HCT116 (cell line): ENCODE measurements around the gene ALDH3B1. TPM values are rescaled to one million over a fixed set of nuclear protein-coding genes. Genes with fewer than 3 reads are reported as not detected.

Source experiments
- ATAC-seq: fragments of 200-7000 bp; cut with Tn5 transposase; 2 replicates; pipeline ENCODE4 v1.9.1; 2020; ENCODE audit warnings: mild to moderate bottlenecking, moderate library complexity
- BruUV-seq: library from RNA; stranded (reverse); fragments of 400-500 nt; replicated peaks from 2 replicates; lab custom pipeline; 2021; lab: Mats Ljungman, UMichigan
- CTCF ChIA-PET: fragments of 300-600 bp; sonication (Branson Sonifier 250); formaldehyde crosslinking; loops from one replicate; lab custom pipeline; 2021; ENCODE audit warnings: antibody characterized with exemption; lab: Charles Lee
- POLR2A ChIA-PET: fragments of 300-600, 350-600 bp; sonication (Branson Sonifier 250); formaldehyde crosslinking; loops from one replicate; lab custom pipeline; 2021; ENCODE audit warnings: antibody characterized with exemption; lab: Charles Lee
- RAD21 ChIA-PET, 2 experiments: fragments of 300-600 bp; sonication (Branson Sonifier 250); formaldehyde crosslinking; loops; one replicate each; lab custom pipeline; 2023; ENCODE audit warnings: low total read pairs in 2 of 2; ENCODE audit not compliant: uncharacterized antibody in 2 of 2, unreplicated experiment in 2 of 2, low non-redundant PET in 1 of 2; lab: Charles Lee
- DNase-seq: peaks from one replicate; pipeline ENCODE4 v3.0.0-alpha.2; 2010; ENCODE audit warnings: low read depth, low spot score
- H2AFZ ChIP-seq: fragments of 200-600 bp; shearing (Covaris generic), sonication (generic); 2 replicates; pipeline ENCODE4 v1.6.1; 2017; ENCODE audit warnings: low read depth, mixed run types, mixed read lengths, antibody characterized with exemption, low read length; ENCODE audit not compliant: poor library complexity, severe bottlenecking
- H3K27ac ChIP-seq: 2 replicates; pipeline ENCODE4 v1.5.1; 2012; ENCODE audit warnings: low read depth, low read length
- H3K27me3 ChIP-seq: fragments of 200-600 bp; sonication (generic); 2 replicates; pipeline ENCODE4 v1.6.1; 2016; ENCODE audit warnings: mixed run types, low read length, mixed read lengths; ENCODE audit not compliant: insufficient read depth
- H3K36me3 ChIP-seq, 2 experiments: fragments of 200-500 bp in 1 of 2; fragments of 200-600 bp in 1 of 2; sonication (Bioruptor generic) in 1 of 2; sonication (generic) in 1 of 2; 2 replicates each; pipeline versions ENCODE4 v1.5.1 to v1.6.1; 2014 to 2016; ENCODE audit warnings: low read length in 2 of 2, inconsistent platforms in 1 of 2, mixed read lengths in 1 of 2, mixed run types in 1 of 2; ENCODE audit not compliant: insufficient read depth in 2 of 2, control insufficient read depth in 1 of 2
- H3K4me1 ChIP-seq, 2 experiments: fragments of 200-600 bp in 1 of 2; sonication (generic) in 1 of 2; 2 replicates each; pipeline versions ENCODE4 v1.5.1 to v1.6.1; 2012 to 2017; ENCODE audit warnings: low read length in 2 of 2, inconsistent platforms in 1 of 2, mild to moderate bottlenecking in 1 of 2, mixed read lengths in 1 of 2, mixed run types in 1 of 2, moderate library complexity in 1 of 2; ENCODE audit not compliant: insufficient read depth in 2 of 2, control insufficient read depth in 1 of 2
- H3K4me2 ChIP-seq: fragments of 200-600 bp; sonication (generic); 2 replicates; pipeline ENCODE4 v1.6.1; 2017; ENCODE audit warnings: mixed run types, low read length, mixed read lengths
- H3K4me3 ChIP-seq, 2 experiments: fragments of 200-600 bp in 1 of 2; sonication (generic) in 1 of 2; replicated peaks in 1 of 2; 2 replicates each; pipeline ENCODE4 v1.5.1; 2011 to 2016; ENCODE audit warnings: low read length in 2 of 2, control low read depth in 1 of 2, low read depth in 1 of 2, mild to moderate bottlenecking in 1 of 2, mixed read lengths in 1 of 2, mixed run types in 1 of 2
- H3K79me2 ChIP-seq: fragments of 200-600 bp; sonication (generic); 2 replicates; pipeline ENCODE4 v1.6.1; 2017; ENCODE audit warnings: mild to moderate bottlenecking, mixed run types, low read length, moderate library complexity, mixed read lengths; ENCODE audit not compliant: insufficient read depth
- H3K9ac ChIP-seq: fragments of 200-600 bp; sonication (generic); 2 replicates; pipeline ENCODE4 v1.6.1; 2016; ENCODE audit warnings: low read length, mixed read lengths
- H3K9me2 ChIP-seq: fragments of 200-600 bp; sonication (generic), shearing (Covaris generic); 2 replicates; pipeline ENCODE4 v1.6.1; 2017; ENCODE audit warnings: mixed run types, mild to moderate bottlenecking, moderate library complexity; ENCODE audit not compliant: insufficient read depth
- H3K9me3 ChIP-seq, 2 experiments: fragments of 200-500 bp in 1 of 2; fragments of 200-600 bp in 1 of 2; sonication (Bioruptor generic) in 1 of 2; sonication (generic) in 1 of 2; 2 replicates each; pipeline ENCODE4 v1.6.1; 2014 to 2017; ENCODE audit warnings: low read length in 2 of 2, mixed read lengths in 2 of 2, inconsistent platforms in 1 of 2, low read depth in 1 of 2, mild to moderate bottlenecking in 1 of 2, mixed run types in 1 of 2, moderate library complexity in 1 of 2; ENCODE audit not compliant: control insufficient read depth in 1 of 2, insufficient read depth in 1 of 2
- H4K20me1 ChIP-seq: fragments of 200-600 bp; sonication (generic), shearing (Covaris generic); 2 replicates; pipeline ENCODE4 v1.6.1; 2017; ENCODE audit warnings: mixed run types, mild to moderate bottlenecking, moderate library complexity; ENCODE audit not compliant: insufficient read depth
- CBX3 ChIP-seq: IDR thresholded peaks from 2 replicates; pipeline ENCODE4 v1.6.1; 2012; ENCODE audit warnings: low read depth
- CEBPB ChIP-seq: IDR thresholded peaks from 2 replicates; pipeline ENCODE4 v1.6.1; 2012; ENCODE audit warnings: low read depth
- CTCF ChIP-seq, 3 experiments: fragments of 200-600 bp in 1 of 3; sonication (generic) in 1 of 3; IDR thresholded peaks in 2 of 3; conservative IDR thresholded peaks in 1 of 3; 2 replicates each; pipeline ENCODE4 v1.5.1; 2012 to 2017; ENCODE audit warnings: low read depth in 2 of 3, low read length in 2 of 3, antibody characterized with exemption in 1 of 3, borderline replicate concordance in 1 of 3, control low read depth in 1 of 3, mild to moderate bottlenecking in 1 of 3, mixed read lengths in 1 of 3, mixed run types in 1 of 3, moderate library complexity in 1 of 3; ENCODE audit not compliant: insufficient read depth in 1 of 3
- ELF1 ChIP-seq: IDR thresholded peaks from 2 replicates; pipeline ENCODE4 v1.6.1; 2012; ENCODE audit warnings: low read depth, borderline replicate concordance
- EZH2 ChIP-seq: fragments of 200-600 bp; sonication (generic); IDR thresholded peaks from 2 replicates; pipeline ENCODE4 v1.6.1; 2017; ENCODE audit warnings: antibody characterized with exemption, mixed run types
- JUND ChIP-seq: IDR thresholded peaks from 2 replicates; pipeline ENCODE4 v1.6.1; 2012
- POLR2AphosphoS5 ChIP-seq: IDR thresholded peaks from 2 replicates; pipeline ENCODE4 v1.6.1; 2011; ENCODE audit warnings: mild to moderate bottlenecking, low read depth, low read length, moderate library complexity
- SP1 ChIP-seq: IDR thresholded peaks from 2 replicates; pipeline ENCODE4 v1.6.1; 2012; ENCODE audit warnings: low read depth
- SRF ChIP-seq: IDR thresholded peaks from 2 replicates; pipeline ENCODE4 v1.6.1; 2012; ENCODE audit warnings: low read depth
- TCF7L2 ChIP-seq: IDR thresholded peaks from 2 replicates; pipeline ENCODE4 v1.7.0; 2011; ENCODE audit warnings: borderline replicate concordance, inconsistent platforms; ENCODE audit not compliant: insufficient read depth, insufficient read length; ENCODE audit errors: extremely low read depth
- YY1 ChIP-seq: IDR thresholded peaks from 2 replicates; pipeline ENCODE4 v1.6.1; 2011; ENCODE audit warnings: low read length, low read depth, moderate library complexity, mild to moderate bottlenecking; ENCODE audit not compliant: insufficient replicate concordance; ENCODE audit errors: extremely low read depth
- intact Hi-C: fragments of 100-400 bp; cut with micrococcal nuclease; formaldehyde crosslinking; loops from 2 replicates; pipeline ENCODE4 v1.10.0; 2022
- total RNA-seq: library from RNA; stranded (reverse); gene quantifications from one replicate; pipeline ENCODE4 v1.2.1, GENCODE V29; 2021; ENCODE audit not compliant: unreplicated experiment

ALDH3B1 gene
- total RNA-seq, 1 experiment from 2014 or later: 25.5 TPM

- no peaks in the 10 kb centered on the region for H4K20me1 ChIP-seq
Measured at GRCh38 chr11:68019486-68019885, 9.4 kb downstream of the ALDH3B1 start.

DNA sequence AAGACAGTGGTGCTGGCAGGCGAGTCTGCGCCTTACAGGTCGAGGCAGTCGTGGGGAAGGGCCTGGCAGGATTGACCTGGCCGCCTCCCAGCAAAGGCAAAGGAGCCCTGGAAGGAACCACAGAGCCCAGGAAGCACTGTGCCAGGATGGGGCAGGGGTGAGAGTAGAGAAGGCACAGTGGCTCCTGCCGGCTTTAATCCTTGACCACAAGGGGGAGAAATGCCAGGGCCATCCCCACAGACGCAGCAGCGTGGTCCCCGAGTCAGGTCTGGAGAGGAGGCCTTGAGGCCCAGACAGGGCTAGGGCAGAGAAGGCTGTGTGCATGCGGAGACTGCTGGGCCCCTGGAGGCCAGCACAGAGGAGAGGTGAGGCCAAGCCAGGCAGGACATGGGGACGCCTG, 10.4 kb downstream of the ALDH3B1 start:
- no peak for TF ChIP-seq SP1
- no peak for TF ChIP-seq TCF7L2
- no peak for TF ChIP-seq CBX3
- TF ChIP-seq CEBPB: no peak
- peak in 2 of 3 experiments; percentile 46 to 49; a peak in 4 of 6 replicates for TF ChIP-seq CTCF (IDR thresholded peaks at IDR 0.05 in 2 of 3, conservative IDR thresholded peaks at IDR 0.05 in 1 of 3; ENCODE audit: borderline replicate concordance in 1 of 3, insufficient read depth in 1 of 3, low read depth in 2 of 3, low read length in 2 of 3)
- BruUV-seq: no TSS peak
- Histone ChIP-seq H3K36me3 (no peaks in the 10 kb centered on the region), H3K4me1 (peaks cover 38 to 60% of the 10 kb centered on the region in 2 experiments), H2AFZ (no peak overlapping the region), H3K4me2 (peak overlapping the region; percentile 44), H3K27ac (peak overlapping the region; percentile 60), H3K27me3 (no peaks in the 10 kb centered on the region), H3K79me2 (no peaks in the 10 kb centered on the region), H3K9me3 (no peaks in the 10 kb centered on the region; a peak in 1 of 4 replicates), H3K4me3 (no peak overlapping the region), H3K9ac (peak overlapping the region; percentile 7; the same call in 1 of the 2 replicates), H3K9me2 (no peaks in the 10 kb centered on the region), H4K20me1 (no peaks in the 10 kb centered on the region)
- DNase-seq (no peak), ATAC-seq (peak; percentile 70)
- RAD21 ChIA-PET: interaction anchor here in 1 of 2 experiments (0.8 kb wide), 1 partner anchor 11 kb away, joined by 3 read pairs; the partner anchor contains the start of gene ALDH3B1
- POLR2A ChIA-PET: no interaction called here
- CTCF ChIA-PET: interaction anchor here (0.5 to 2.2 kb wide), 2 partner anchors 11 to 146 kb away, joined by 3 to 9 read pairs; partner anchors contain the start of gene ALDH3B1
- intact Hi-C loops: no loop called here

More at GRCh38 chr11:68019486-68019885, 9.4 kb downstream of the ALDH3B1 start:
- Histone ChIP-seq H3K36me3 (no peaks in the 10 kb centered on the region), H3K4me1 (peaks cover 49 to 60% of the 10 kb centered on the region in 2 experiments), H3K9me3 (no peaks in the 10 kb centered on the region), H3K79me2 (no peaks in the 10 kb centered on the region), H3K27me3 (no peaks in the 10 kb centered on the region), H3K9me2 (no peaks in the 10 kb centered on the region), H2AFZ (no peak overlapping the region), H3K27ac (peak overlapping the region; percentile 60; the same call in 1 of the 2 replicates), H3K4me2 (no peak overlapping the region), H3K9ac (no peak overlapping the region), H3K4me3 (no peak overlapping the region)
- RAD21 ChIA-PET: interaction anchor here in 1 of 2 experiments (0.8 kb wide), 1 partner anchor 10 kb away, joined by 3 read pairs; the partner anchor contains the start of gene ALDH3B1
- POLR2A ChIA-PET: no interaction called here
- TF ChIP-seq SP1: no peak
- no peak for TF ChIP-seq CEBPB
- no peak for TF ChIP-seq TCF7L2
- no peak for TF ChIP-seq POLR2AphosphoS5
- no peak for TF ChIP-seq ELF1
- TF ChIP-seq JUND: no peak
- no peak for TF ChIP-seq EZH2
- TF ChIP-seq YY1: no peak
- TF ChIP-seq CBX3: no peak
- TF ChIP-seq SRF: no peak
- ATAC-seq (no peak), DNase-seq (no peak)
- BruUV-seq: no TSS peak
- intact Hi-C loops: no loop called here
- CTCF ChIA-PET: no interaction called here
